ENCODE measurements around the gene F10.

F10 gene

DNA sequence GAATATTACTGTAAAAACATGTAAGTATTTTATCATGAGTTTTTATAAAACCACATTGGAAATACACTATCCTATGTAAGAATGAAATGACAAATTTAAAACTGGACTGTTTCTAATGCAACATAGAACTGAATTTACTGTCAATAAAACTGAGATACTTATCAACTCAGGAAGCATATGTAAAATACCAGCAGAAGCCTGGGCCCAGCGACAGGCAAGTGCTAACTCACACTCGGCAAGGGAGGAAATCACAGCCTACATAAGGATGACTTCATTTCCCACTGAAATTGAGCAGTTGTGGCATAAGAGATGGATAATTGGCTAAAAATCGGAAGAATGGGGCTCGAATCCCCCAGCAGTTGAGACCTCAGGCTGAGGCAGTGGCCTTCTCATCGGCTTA lies 47.9 kb downstream of the F10 start:
- no peak overlapping the region for H3K4me3 ChIP-seq (ENCODE audit: insufficient read length, low read depth)
- no peaks in the 10 kb centered on the region for H3K4me1 ChIP-seq (ENCODE audit: insufficient read depth, insufficient read length)
- peaks cover 69% of the 10 kb centered on the region for H3K36me3 ChIP-seq (ENCODE audit: insufficient read depth, insufficient read length, low read length)
- no peak overlapping the region for H3K9ac ChIP-seq (ENCODE audit: insufficient read length, low read depth)
- no peak for DNase-seq (ENCODE audit: low read depth, low spot score)
- H3K27me3 ChIP-seq (ENCODE audit: insufficient read depth, insufficient read length) = no peaks in the 10 kb centered on the region
- TF ChIP-seq YY1 (IDR thresholded peaks at IDR 0.05; ENCODE audit: insufficient read depth, insufficient read length) (no peak), ZNF274 (IDR thresholded peaks at IDR 0.05; ENCODE audit: low read depth, low read length) (no peak), SUZ12 (IDR thresholded peaks at IDR 0.05; ENCODE audit: extremely low read depth, insufficient read depth, insufficient read length) (no peak)
- H3K9me3 ChIP-seq (ENCODE audit: insufficient read depth, low read length) = no peaks in the 10 kb centered on the region

DNA sequence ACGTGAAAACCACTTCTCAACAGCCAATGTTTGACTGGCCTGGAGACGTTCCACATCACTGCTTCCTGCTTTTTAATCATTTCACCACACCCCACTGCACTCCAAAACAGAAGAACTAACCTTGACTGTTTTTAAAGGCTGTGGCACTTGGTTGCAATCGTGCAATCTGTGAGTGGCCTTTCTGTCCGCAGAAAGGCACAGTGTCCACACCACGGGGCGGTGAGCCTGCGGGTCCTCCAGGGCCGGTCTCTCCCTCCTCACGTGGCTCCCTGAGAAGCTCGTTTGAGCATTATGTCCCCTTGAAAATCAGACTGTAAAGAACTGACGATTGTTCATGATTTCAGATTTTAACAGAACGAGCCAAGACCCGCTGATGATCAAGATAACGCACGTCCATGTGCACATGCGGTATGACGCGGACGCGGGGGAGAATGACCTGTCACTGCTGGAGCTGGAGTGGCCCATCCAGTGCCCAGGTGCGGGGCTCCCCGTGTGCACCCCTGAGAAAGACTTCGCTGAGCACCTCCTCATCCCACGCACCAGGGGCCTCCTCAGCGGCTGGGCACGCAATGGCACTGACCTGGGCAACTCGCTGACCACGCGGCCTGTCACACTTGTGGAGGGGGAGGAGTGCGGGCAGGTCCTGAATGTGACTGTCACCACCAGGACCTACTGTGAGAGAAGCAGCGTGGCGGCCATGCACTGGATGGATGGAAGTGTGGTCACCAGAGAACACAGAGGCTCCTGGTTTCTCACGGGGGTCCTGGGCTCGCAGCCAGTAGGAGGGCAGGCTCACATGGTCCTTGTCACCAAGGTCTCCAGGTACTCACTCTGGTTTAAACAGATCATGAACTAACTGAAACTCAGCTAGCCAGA lies 48.9 kb downstream of the F10 start:
- Histone ChIP-seq H3K4me1 (ENCODE audit: insufficient read depth, insufficient read length) (no peaks in the 10 kb centered on the region), H3K36me3 (ENCODE audit: insufficient read depth, insufficient read length, low read length) (peaks cover 75% of the 10 kb centered on the region), H3K9me3 (ENCODE audit: insufficient read depth, low read length) (no peaks in the 10 kb centered on the region), H3K9ac (ENCODE audit: insufficient read length, low read depth) (no peak overlapping the region), H3K27me3 (ENCODE audit: insufficient read depth, insufficient read length) (no peaks in the 10 kb centered on the region), H3K4me3 (ENCODE audit: insufficient read length, low read depth) (no peak overlapping the region)
- no peak for TF ChIP-seq SUZ12 (IDR thresholded peaks at IDR 0.05; ENCODE audit: extremely low read depth, insufficient read depth, insufficient read length)
- TF ChIP-seq YY1 (IDR thresholded peaks at IDR 0.05; ENCODE audit: insufficient read depth, insufficient read length) = no peak
- no peak for TF ChIP-seq ZNF274 (IDR thresholded peaks at IDR 0.05; ENCODE audit: low read depth, low read length)
- DNase-seq (ENCODE audit: low read depth, low spot score) = no peak

DNA sequence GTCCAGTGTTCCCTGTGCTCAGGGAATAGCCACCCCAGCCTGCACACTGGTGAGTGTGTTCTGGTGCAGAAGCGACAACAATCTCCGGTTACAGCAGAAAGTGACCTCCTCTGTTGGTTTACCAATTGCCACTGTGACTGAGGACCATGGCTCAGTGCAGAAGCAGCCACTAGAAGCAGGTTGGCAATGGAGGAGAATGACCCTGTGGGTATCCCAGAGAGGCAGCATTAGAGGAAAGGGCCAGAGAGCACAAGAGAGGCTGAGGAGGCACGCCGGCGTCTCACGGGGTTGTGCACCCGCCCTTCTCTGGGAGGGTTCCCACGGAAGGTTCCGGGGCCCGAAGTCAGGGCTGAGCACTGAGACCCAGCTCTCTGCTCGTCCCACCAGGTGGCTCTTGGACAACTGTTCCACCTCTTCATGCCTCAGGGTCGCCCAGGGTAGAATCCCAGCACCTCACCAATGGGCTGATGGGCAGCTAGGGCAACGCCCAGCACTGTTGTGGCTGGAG lies 49.9 kb downstream of the F10 start:
- Histone ChIP-seq H3K36me3 (ENCODE audit: insufficient read depth, insufficient read length, low read length) (peaks cover 77% of the 10 kb centered on the region), H3K4me3 (ENCODE audit: insufficient read length, low read depth) (no peak overlapping the region), H3K27me3 (ENCODE audit: insufficient read depth, insufficient read length) (no peaks in the 10 kb centered on the region), H3K9me3 (ENCODE audit: insufficient read depth, low read length) (no peaks in the 10 kb centered on the region), H3K9ac (ENCODE audit: insufficient read length, low read depth) (no peak overlapping the region), H3K4me1 (ENCODE audit: insufficient read depth, insufficient read length) (no peaks in the 10 kb centered on the region)
- no peak for TF ChIP-seq SUZ12 (IDR thresholded peaks at IDR 0.05; ENCODE audit: extremely low read depth, insufficient read depth, insufficient read length)
- DNase-seq (ENCODE audit: low read depth, low spot score) = no peak

DNA sequence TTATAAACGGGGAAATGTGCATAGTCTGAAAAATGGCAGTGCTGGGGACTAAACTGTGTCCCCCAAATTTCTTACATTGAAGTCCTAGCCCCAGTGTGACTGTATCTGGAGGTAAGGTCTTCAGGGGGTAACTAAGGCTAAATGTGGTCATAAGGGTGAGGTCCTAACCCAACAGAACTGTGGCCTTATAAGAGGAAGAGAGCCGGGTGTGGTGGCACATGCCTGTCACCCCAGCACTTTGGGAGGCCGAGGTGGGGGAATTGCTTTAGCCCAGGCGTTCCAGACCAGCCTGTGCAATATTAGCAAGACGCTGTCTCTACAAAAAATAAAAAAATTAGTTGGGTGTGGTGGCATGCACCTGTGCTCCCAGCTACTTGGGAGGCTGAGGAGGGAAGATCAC lies 53.7 kb downstream of the F10 start:
- H3K27me3 ChIP-seq (ENCODE audit: insufficient read depth, insufficient read length) = no peaks in the 10 kb centered on the region
- H3K9ac ChIP-seq (ENCODE audit: insufficient read length, low read depth) = no peak overlapping the region
- no peaks in the 10 kb centered on the region for H3K4me1 ChIP-seq (ENCODE audit: insufficient read depth, insufficient read length)
- H3K9me3 ChIP-seq (ENCODE audit: insufficient read depth, low read length) = no peaks in the 10 kb centered on the region
- no peak for DNase-seq (ENCODE audit: low read depth, low spot score)
- no peak overlapping the region for H3K4me3 ChIP-seq (ENCODE audit: insufficient read length, low read depth)
- peaks cover 88% of the 10 kb centered on the region for H3K36me3 ChIP-seq (ENCODE audit: insufficient read depth, insufficient read length, low read length)
- TF ChIP-seq SUZ12 (IDR thresholded peaks at IDR 0.05; ENCODE audit: extremely low read depth, insufficient read depth, insufficient read length) (no peak), YY1 (IDR thresholded peaks at IDR 0.05; ENCODE audit: insufficient read depth, insufficient read length) (no peak), ZNF274 (IDR thresholded peaks at IDR 0.05; ENCODE audit: low read depth, low read length) (no peak)

DNA sequence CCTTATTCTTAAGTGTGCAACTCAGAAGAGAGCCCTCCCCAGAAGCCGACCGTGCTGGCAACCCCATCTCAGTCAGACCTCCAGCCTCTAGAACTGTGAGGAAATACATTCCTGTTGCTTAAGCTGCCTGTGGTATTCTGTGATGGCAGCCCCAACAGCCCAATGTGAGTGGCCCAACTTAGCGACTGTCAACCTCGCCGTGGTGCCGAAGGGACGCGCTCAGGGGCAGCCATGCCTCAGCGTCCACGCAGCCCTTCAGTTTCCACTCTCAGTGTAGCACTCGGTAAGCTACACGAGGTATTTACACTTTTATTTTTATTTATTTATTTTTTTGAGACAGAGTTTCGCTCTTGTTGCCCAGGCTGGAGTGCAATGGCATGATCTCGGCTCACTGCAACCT lies 54.2 kb downstream of the F10 start:
- no peaks in the 10 kb centered on the region for H3K27me3 ChIP-seq (ENCODE audit: insufficient read depth, insufficient read length)
- H3K36me3 ChIP-seq (ENCODE audit: insufficient read depth, insufficient read length, low read length) = peaks cover 88% of the 10 kb centered on the region
- no peaks in the 10 kb centered on the region for H3K4me1 ChIP-seq (ENCODE audit: insufficient read depth, insufficient read length)
- H3K9me3 ChIP-seq (ENCODE audit: insufficient read depth, low read length) = no peaks in the 10 kb centered on the region
- TF ChIP-seq SUZ12 (IDR thresholded peaks at IDR 0.05; ENCODE audit: extremely low read depth, insufficient read depth, insufficient read length) = no peak
- TF ChIP-seq YY1 (IDR thresholded peaks at IDR 0.05; ENCODE audit: insufficient read depth, insufficient read length) = no peak
- TF ChIP-seq ZNF274 (IDR thresholded peaks at IDR 0.05; ENCODE audit: low read depth, low read length) = no peak
- H3K4me3 ChIP-seq (ENCODE audit: insufficient read length, low read depth) = no peak overlapping the region
- DNase-seq (ENCODE audit: low read depth, low spot score) = no peak
- no peak overlapping the region for H3K9ac ChIP-seq (ENCODE audit: insufficient read length, low read depth)

DNA sequence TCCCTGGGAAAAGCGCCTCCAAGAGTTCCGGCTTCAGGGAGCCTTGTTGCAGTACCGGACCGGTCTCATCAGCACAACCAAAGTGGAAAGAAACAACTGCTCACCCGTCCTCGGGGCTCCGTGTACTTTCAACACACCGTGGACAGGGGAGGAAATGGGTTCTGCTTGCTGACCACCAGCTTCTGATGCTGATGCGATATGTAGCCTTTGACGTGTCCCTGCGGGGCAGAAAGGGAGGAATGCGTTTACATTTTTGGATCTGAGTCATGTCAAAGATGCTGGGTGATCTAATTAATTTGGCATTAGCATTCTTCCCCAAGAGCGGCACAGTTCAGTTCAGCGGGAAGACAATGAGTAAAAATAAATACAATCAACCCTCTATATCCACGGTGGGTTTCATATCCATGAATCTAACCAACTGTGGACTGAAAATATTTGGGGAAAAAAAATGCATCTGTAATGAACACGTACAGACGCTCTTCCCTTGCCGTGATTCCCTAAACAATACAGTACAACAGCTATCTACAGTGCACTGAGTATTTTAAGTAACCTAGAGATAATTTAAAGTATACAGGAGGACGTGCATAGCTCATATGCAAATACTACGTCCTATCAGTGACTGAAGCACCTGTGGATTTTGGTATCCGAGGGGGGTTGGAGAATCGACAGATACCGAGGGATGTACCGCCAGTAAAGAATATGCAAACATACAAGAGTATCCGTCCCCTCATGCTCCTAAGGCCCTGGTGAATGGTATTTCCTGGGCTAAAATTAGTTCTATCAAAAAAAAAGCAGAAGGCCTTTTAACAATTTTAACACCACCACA lies 55.7 kb downstream of the F10 start:
- no peaks in the 10 kb centered on the region for H3K9me3 ChIP-seq (ENCODE audit: insufficient read depth, low read length)
- TF ChIP-seq YY1 (IDR thresholded peaks at IDR 0.05; ENCODE audit: insufficient read depth, insufficient read length) (no peak), SUZ12 (IDR thresholded peaks at IDR 0.05; ENCODE audit: extremely low read depth, insufficient read depth, insufficient read length) (no peak), ZNF274 (IDR thresholded peaks at IDR 0.05; ENCODE audit: low read depth, low read length) (no peak)
- DNase-seq (ENCODE audit: low read depth, low spot score) = no peak
- H3K4me1 ChIP-seq (ENCODE audit: insufficient read depth, insufficient read length) = no peaks in the 10 kb centered on the region
- H3K4me3 ChIP-seq (ENCODE audit: insufficient read length, low read depth) = no peak overlapping the region
- H3K36me3 ChIP-seq (ENCODE audit: insufficient read depth, insufficient read length, low read length) = peaks cover 84% of the 10 kb centered on the region
- no peak overlapping the region for H3K9ac ChIP-seq (ENCODE audit: insufficient read length, low read depth)
- H3K27me3 ChIP-seq (ENCODE audit: insufficient read depth, insufficient read length) = no peaks in the 10 kb centered on the region

DNA sequence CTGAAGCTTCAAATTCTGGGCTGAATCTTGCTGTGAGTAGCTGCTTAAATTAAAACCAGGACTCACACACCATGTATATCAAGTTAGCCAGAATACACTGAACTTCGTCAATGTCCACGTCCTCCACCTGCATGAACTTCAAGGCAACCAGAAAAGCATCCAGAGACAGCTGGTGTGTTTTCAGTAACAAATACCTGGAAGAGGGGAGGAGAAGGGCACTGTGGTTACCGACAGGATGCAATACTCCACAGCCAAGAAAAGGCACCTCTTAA lies 56.2 kb downstream of the F10 start:
- Histone ChIP-seq H3K4me1 (ENCODE audit: insufficient read depth, insufficient read length) (no peaks in the 10 kb centered on the region), H3K9me3 (ENCODE audit: insufficient read depth, low read length) (no peaks in the 10 kb centered on the region), H3K4me3 (ENCODE audit: insufficient read length, low read depth) (no peak overlapping the region), H3K9ac (ENCODE audit: insufficient read length, low read depth) (no peak overlapping the region), H3K36me3 (ENCODE audit: insufficient read depth, insufficient read length, low read length) (peaks cover 88% of the 10 kb centered on the region), H3K27me3 (ENCODE audit: insufficient read depth, insufficient read length) (no peaks in the 10 kb centered on the region)
- no peak for DNase-seq (ENCODE audit: low read depth, low spot score)
- TF ChIP-seq YY1 (IDR thresholded peaks at IDR 0.05; ENCODE audit: insufficient read depth, insufficient read length) (no peak), SUZ12 (IDR thresholded peaks at IDR 0.05; ENCODE audit: extremely low read depth, insufficient read depth, insufficient read length) (no peak), ZNF274 (IDR thresholded peaks at IDR 0.05; ENCODE audit: low read depth, low read length) (no peak)

Data from NT2/D1 (cell line).